OCI-LY3 (cell line): ENCODE data around the gene MESP2.

ENCODE experiments used
- EZH2phosphoT487 ChIP-seq: fragments of 200-600 bp; shearing (Covaris generic); IDR thresholded peaks from 2 replicates; pipeline ENCODE4 v1.6.1; 2018; ENCODE audit warnings: antibody characterized with exemption, mixed run types, low read depth
- TF ChIP-seq, protein P1 (sequence below): fragments of 200-600, 300-600 bp; sonication (generic); IDR thresholded peaks from 2 replicates; pipeline ENCODE4 v1.5.1; 2014; ENCODE audit warnings: antibody characterized with exemption, low read length, low read depth

DNA sequence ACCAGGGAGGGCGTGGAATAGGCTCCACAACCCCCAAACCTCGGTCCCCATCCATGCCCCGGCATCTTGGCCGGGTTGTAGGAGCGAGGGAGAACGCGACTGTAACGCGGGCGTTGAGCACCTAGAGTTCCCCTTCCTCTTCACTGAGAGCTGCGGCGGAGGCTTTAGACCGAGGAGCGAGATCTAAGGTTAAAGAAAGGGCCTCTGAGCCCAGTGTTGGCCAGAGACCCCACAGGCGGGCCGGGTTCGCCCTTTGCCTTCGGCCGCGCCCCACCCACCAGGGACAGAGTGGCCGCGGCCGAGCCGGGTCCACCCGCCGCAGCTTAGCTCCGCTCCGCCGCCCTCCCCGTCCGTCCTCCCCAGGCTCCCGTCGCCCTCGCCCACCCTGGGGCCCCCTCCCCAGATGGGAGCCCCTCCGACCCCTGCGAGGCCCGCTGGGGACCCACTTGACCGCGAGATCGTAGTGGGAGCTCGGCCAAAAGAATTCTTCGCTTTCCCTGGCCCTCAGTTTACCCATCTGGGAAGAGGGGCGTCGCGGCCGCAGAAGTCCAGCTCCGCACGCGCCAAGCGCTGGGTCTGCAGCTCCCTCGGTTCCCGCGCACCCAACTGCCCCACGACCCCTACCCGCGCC is 38.1 kb downstream of the MESP2 start:
- TF ChIP-seq, protein P1, sequence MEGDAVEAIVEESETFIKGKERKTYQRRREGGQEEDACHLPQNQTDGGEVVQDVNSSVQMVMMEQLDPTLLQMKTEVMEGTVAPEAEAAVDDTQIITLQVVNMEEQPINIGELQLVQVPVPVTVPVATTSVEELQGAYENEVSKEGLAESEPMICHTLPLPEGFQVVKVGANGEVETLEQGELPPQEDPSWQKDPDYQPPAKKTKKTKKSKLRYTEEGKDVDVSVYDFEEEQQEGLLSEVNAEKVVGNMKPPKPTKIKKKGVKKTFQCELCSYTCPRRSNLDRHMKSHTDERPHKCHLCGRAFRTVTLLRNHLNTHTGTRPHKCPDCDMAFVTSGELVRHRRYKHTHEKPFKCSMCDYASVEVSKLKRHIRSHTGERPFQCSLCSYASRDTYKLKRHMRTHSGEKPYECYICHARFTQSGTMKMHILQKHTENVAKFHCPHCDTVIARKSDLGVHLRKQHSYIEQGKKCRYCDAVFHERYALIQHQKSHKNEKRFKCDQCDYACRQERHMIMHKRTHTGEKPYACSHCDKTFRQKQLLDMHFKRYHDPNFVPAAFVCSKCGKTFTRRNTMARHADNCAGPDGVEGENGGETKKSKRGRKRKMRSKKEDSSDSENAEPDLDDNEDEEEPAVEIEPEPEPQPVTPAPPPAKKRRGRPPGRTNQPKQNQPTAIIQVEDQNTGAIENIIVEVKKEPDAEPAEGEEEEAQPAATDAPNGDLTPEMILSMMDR, result no peak
- no peak for TF ChIP-seq EZH2phosphoT487
